A673 (cell line): Measurements from ENCODE around the gene ZP3.

Experiments
- EZH2 ChIP-seq: fragments of 200-600 bp; sonication (generic); IDR thresholded peaks from 2 replicates; pipeline ENCODE4 v1.6.1; 2017; ENCODE audit warnings: borderline replicate concordance, low read depth, mild to moderate bottlenecking, mixed read lengths, antibody characterized with exemption, low read length; ENCODE audit not compliant: poor library complexity, severe bottlenecking
- TF ChIP-seq, protein P1 (sequence below): fragments of 300-800, 200-600 bp; sonication (generic); conservative IDR thresholded peaks from 2 replicates; pipeline ENCODE4 v1.5.1; 2017; ENCODE audit warnings: low read depth, mild to moderate bottlenecking, antibody characterized with exemption, low read length, moderate library complexity, mixed read lengths

DNA sequence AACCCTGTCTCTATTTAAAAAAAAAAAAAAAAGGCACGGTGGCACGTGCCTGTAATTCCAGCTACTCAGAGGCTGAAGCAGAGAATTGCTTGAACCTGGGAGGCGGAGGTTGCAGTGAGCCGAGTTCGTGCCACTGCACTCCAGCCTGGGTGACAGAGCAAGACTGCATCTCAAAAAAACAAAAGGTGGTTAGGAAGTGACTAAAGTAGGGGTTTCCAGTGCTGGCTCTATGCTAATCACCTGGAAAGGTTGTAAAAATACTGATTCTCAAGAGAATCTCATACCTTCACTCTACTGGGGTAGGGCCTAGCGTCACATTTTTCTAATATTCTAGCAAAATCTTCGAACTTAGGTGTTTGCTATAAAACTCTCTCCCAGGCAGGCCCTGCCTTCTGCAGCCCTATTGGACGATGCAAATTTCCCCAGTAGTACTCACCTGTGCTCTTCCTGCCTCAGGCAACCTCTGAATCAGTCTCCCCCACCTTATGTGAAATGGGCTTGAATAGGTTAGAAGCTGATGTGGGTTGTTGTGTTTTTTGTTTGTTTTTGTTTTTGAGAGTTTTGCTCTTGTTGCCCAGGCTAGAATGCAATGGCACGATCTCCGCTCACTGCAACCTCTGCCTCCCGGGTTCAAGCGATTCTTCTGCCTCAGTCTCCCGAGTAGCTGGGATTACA lies 3.5 kb downstream of the ZP3 start:
- TF ChIP-seq, protein P1, sequence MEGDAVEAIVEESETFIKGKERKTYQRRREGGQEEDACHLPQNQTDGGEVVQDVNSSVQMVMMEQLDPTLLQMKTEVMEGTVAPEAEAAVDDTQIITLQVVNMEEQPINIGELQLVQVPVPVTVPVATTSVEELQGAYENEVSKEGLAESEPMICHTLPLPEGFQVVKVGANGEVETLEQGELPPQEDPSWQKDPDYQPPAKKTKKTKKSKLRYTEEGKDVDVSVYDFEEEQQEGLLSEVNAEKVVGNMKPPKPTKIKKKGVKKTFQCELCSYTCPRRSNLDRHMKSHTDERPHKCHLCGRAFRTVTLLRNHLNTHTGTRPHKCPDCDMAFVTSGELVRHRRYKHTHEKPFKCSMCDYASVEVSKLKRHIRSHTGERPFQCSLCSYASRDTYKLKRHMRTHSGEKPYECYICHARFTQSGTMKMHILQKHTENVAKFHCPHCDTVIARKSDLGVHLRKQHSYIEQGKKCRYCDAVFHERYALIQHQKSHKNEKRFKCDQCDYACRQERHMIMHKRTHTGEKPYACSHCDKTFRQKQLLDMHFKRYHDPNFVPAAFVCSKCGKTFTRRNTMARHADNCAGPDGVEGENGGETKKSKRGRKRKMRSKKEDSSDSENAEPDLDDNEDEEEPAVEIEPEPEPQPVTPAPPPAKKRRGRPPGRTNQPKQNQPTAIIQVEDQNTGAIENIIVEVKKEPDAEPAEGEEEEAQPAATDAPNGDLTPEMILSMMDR = no peak
- no peak for TF ChIP-seq EZH2
